Omental fat pad (tissue), 4 donors: Measurements from ENCODE around the gene CALCOCO1. TPM values are rescaled to one million over a fixed set of nuclear protein-coding genes. Genes with fewer than 3 reads are reported as not detected.
A peak's percentile ranks its signal among the peaks of the same experiment; 100 is the strongest.

Experiments
- ATAC-seq: fragments of 150-250 bp; one replicate; pipeline ENCODE4 v1.9.1; 2016; ENCODE audit warnings: mild to moderate bottlenecking, moderate library complexity; ENCODE audit not compliant: low FRiP score
- DNase-seq: peaks from one replicate; pipeline ENCODE4 v3.0.0-alpha.2; 2019; ENCODE audit warnings: low spot score
- total RNA-seq, 4 donors: library from RNA; depleted of rRNA; stranded (reverse); fragments of >200 nt; gene quantifications; one replicate each; pipeline ENCODE4 v1.1.0, GENCODE V29; 2016
- TF ChIP-seq, protein P1 (sequence below), 3 donors: fragments of 450-650 bp; IDR thresholded peaks; one replicate each; pipeline ENCODE4 v1.5.1; 2016 to 2017; ENCODE audit warnings: antibody characterized with exemption in 3 of 3, mild to moderate bottlenecking in 3 of 3, moderate library complexity in 2 of 3

The CALCOCO1 gene
- total RNA-seq, 4 donors from 2014 or later: 183 to 262 (median 242) TPM

DNA sequence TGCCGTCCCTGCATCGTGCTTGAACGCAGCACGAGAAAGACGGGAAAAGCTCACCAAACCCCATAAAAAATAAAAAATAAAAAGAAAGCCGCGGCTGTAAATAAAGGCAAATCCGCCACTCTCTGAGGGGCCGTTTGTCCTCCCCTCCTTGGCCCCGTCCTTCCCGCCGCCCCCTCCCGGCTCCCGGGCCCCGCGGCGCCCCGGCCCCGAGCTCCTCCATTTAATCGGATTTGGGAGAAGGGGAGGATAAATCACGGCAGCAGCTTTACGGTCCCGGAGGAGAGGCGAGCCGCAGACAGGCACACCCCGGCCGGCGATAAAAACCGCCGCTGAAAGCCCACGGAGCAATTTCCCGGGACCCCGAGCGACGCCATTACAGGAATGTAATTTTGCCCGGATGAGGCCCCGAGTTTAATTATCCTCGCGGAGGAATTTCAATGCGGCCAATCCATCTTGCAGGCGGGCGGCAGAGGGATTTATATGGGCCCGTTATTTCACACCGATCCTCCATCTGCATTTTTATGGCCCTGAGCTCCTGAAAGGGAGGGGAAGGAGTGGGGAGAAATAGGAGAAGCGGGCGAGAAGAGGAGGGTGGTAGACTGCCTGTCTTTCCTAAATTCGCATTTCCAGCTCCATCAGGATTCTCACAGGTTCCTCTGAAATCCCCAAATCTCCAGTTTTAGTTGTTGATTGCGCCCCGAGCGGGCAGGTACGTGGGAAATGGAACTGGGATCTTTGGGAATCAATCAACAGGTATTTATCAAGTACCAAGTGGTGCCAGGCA, 50.0 kb downstream of the CALCOCO1 start:
- no peak for ATAC-seq
- TF ChIP-seq, protein P1, sequence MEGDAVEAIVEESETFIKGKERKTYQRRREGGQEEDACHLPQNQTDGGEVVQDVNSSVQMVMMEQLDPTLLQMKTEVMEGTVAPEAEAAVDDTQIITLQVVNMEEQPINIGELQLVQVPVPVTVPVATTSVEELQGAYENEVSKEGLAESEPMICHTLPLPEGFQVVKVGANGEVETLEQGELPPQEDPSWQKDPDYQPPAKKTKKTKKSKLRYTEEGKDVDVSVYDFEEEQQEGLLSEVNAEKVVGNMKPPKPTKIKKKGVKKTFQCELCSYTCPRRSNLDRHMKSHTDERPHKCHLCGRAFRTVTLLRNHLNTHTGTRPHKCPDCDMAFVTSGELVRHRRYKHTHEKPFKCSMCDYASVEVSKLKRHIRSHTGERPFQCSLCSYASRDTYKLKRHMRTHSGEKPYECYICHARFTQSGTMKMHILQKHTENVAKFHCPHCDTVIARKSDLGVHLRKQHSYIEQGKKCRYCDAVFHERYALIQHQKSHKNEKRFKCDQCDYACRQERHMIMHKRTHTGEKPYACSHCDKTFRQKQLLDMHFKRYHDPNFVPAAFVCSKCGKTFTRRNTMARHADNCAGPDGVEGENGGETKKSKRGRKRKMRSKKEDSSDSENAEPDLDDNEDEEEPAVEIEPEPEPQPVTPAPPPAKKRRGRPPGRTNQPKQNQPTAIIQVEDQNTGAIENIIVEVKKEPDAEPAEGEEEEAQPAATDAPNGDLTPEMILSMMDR (IDR thresholded peaks at IDR 0.05): no peak
- no peak for DNase-seq

DNA sequence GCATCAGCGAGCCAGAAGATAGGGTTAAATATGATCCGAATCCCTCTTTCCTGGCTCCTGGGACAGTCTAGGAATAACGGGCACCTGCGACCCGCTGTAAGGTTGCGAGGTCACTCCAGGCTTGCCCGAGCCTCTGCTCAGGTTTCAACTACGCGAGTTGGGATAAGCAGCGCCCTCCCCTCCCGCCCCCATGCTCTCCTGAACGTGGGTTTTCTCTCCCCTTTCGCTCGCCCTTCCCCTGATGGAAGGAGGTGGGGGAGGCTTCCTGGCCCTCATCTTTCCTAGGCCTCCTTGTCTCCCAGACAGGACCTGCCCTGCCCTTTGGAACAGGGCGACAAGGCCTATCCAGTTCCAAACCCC, 50.6 kb downstream of the CALCOCO1 start:
- TF ChIP-seq, protein P1 (IDR thresholded peaks at IDR 0.05): no peak
- ATAC-seq: peak; percentile 43
- no peak for DNase-seq

DNA sequence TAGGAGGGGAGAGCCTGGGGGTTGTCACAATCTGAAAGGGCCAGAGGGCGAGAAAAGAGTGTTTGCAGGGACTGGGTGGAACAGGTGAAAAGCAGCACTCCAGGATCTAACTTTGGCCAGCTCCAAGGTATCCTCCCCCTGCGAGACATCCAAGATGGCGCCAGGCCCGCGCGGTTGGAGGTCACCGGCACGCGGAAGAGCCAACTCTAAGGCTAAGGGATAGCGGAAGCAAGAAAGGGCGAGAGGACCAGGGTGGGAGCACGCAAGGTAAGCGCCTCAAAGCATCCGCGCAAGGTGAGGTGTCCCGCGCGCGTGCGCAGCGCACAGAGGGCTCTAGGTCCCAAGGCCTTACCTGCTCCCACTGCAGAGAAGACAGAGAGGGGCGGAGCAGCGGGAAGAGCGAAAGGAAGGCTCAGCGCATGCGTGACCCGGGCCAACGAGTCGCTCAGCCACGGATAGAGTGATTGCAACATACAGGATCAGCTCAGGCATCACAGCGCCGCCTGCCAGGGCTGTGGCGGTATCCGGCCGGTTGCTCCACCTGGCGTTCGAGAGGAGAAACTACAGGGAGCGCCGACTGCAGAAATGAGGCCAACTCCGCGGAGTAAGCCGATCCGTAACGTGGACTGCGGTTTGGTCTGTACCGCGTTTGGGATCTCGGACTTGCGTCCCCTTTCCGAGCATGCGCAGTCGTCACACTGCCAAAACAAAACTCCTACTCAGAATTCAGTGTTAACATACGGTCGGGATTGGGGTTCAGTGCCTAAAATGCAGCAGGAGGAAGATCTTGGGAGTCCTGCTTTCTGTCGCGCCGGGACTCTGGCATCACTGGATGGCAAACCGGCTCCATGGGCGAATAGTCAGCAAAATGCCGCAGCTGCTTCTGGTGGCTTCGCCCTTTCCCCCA, 51.3 kb downstream of the CALCOCO1 start, which contains the start of gene ATP5MC2:
ATP5MC2 (minus strand) TSS at position 383 of the 907 bp plus-strand sequence. CDS start 3,469 bp downstream, outside the sequence.
- TF ChIP-seq, protein P1 (IDR thresholded peaks at IDR 0.05): peak in 2 of 3 donors; percentile 91 to 97
- peak; percentile 72 for DNase-seq

DNA sequence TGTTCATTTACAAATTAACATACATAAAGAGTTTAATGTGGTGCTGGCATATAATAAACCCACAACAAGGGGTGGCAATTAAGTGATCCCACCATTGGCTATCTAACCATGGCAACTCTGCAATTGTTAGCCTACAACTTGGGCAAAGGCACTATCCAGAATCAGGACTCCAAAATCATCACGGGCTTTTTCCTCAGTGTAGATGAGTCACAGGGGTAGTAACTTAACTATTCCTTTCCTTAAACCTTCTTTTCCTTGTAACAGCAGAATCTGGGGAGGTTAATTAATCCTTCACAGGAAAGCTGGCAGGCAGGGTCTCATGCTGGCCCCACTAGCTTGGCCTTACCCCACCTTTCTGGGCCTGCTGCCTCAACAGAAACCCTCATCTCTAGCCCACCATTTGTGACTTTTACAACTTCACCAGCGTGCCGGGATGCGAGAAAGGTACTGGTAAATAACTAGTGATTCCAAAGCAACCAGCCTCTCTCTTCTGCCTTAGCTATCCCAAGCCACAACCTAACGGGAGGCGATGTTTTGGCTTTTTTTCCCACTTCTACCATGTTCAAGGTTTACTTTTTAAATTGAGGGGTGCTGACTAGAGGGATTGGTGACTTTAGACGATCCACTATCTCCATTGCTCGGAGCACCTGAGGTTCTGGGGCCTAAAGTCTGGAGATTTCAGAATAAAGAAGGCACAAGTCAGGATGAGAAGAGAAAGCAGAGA, 52.1 kb downstream of the CALCOCO1 start:
- TF ChIP-seq, protein P1 (IDR thresholded peaks at IDR 0.05): no peak
- DNase-seq (no peak), ATAC-seq (no peak)

More for the DNA sequence above, 51.3 kb downstream of the CALCOCO1 start, which contains the start of gene ATP5MC2:
- ATAC-seq: peak; percentile 99

DNA sequence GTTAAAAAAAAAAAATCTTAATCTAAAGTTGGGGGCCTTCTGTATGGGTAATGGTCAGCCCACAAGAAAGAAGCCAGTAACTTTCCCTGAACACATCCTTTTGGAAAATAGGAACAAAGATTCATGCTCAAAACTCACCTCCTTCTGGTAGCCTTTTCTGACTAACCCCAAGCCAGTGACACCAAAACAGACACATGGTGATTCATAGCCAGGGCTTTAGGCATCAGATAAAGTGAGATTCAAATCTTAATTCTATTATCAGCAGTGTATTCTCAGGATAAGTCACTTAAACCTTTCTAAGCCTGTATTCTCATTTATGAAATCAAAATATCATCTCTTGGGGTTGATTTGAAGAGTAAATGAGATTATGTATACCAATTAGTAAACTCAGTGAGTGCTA, 56.3 kb downstream of the CALCOCO1 start:
- no peak for DNase-seq
- TF ChIP-seq, protein P1 (IDR thresholded peaks at IDR 0.05): no peak
- no peak for ATAC-seq

DNA sequence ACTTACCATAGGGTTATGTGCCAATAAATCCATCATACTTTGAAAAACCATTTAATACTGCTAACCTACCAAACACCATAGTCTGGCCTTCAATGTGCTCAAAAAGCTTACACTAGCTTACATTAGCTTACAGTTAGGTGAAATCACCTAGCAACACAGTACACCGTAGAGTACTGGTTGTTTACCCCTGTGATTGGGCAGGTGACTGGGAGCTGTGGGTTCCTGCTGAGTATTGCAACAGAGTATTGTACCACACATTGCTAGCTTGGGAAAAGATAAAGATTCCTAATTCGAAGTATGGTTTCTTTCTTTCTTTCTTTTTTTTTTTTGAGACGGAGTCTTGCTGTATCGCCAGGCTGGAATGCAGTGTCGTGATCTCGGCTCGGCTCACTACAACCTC, 56.9 kb downstream of the CALCOCO1 start:
- TF ChIP-seq, protein P1 (IDR thresholded peaks at IDR 0.05): no peak
- no peak for DNase-seq
- ATAC-seq: no peak
